IPS-15b (cell line): ENCODE measurements around the gene A4GALT.
A peak's percentile ranks its signal among the peaks of the same experiment; 100 is the strongest.
"Not testable (repeated sequence)": the region's sequence is repeated elsewhere in the genome, so short reads cannot be mapped to it uniquely, and the experiment has no call there.

Experiments used
- H3K27me3 ChIP-seq: one replicate; pipeline ENCODE4 v1.6.1; 2013; ENCODE audit warnings: low read length; ENCODE audit not compliant: control insufficient read depth, insufficient read depth
- H3K36me3 ChIP-seq: one replicate; pipeline ENCODE4 v1.6.1; 2013; ENCODE audit warnings: low read length; ENCODE audit not compliant: control insufficient read depth, insufficient read depth
- H3K4me1 ChIP-seq: one replicate; pipeline ENCODE4 v1.6.1; 2013; ENCODE audit warnings: mild to moderate bottlenecking, low read length; ENCODE audit not compliant: control insufficient read depth, insufficient read depth
- H3K4me3 ChIP-seq: one replicate; pipeline ENCODE4 v1.5.1; 2013; ENCODE audit warnings: low read depth, low read length
- H3K9ac ChIP-seq: one replicate; pipeline ENCODE4 v1.6.1; 2013; ENCODE audit warnings: low read depth, mild to moderate bottlenecking, low read length
- H3K9me3 ChIP-seq: one replicate; pipeline ENCODE4 v1.6.1; 2013; ENCODE audit warnings: mild to moderate bottlenecking, low read length; ENCODE audit not compliant: control insufficient read depth, insufficient read depth

The A4GALT gene

GRCh38 chr22:42673898-42674401 lies 46.7 kb downstream of the A4GALT start:
- no peak overlapping the region for H3K9ac ChIP-seq
- H3K9me3 ChIP-seq = no peaks in the 10 kb centered on the region
- no peaks in the 10 kb centered on the region for H3K4me1 ChIP-seq
- no peak overlapping the region for H3K4me3 ChIP-seq
- H3K36me3 ChIP-seq = no peaks in the 10 kb centered on the region
- no peaks in the 10 kb centered on the region for H3K27me3 ChIP-seq

DNA sequence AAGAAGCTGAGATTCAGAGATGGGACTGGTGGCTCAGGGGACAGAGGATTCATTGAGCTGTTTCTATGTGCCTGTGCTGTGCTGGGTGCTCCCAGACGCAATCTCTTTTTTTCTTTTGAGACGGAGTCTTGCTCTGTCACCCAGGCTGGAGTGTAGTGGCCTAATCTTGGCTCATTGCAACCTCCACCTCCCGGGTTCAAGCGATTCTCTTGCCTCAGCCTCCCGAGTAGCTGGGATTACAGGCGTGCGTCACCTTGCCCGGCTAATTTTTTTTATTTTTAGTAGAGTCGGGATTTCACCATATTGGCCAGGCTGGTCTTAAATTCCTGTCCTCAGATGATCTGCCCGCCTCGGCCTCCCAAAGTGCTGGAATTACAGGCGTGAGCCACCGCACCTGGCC lies 47.6 kb downstream of the A4GALT start:
- not testable (repeated sequence) for H3K27me3 ChIP-seq, H3K36me3 ChIP-seq, H3K4me3 ChIP-seq, H3K9ac ChIP-seq, H3K4me1 ChIP-seq, H3K9me3 ChIP-seq

DNA sequence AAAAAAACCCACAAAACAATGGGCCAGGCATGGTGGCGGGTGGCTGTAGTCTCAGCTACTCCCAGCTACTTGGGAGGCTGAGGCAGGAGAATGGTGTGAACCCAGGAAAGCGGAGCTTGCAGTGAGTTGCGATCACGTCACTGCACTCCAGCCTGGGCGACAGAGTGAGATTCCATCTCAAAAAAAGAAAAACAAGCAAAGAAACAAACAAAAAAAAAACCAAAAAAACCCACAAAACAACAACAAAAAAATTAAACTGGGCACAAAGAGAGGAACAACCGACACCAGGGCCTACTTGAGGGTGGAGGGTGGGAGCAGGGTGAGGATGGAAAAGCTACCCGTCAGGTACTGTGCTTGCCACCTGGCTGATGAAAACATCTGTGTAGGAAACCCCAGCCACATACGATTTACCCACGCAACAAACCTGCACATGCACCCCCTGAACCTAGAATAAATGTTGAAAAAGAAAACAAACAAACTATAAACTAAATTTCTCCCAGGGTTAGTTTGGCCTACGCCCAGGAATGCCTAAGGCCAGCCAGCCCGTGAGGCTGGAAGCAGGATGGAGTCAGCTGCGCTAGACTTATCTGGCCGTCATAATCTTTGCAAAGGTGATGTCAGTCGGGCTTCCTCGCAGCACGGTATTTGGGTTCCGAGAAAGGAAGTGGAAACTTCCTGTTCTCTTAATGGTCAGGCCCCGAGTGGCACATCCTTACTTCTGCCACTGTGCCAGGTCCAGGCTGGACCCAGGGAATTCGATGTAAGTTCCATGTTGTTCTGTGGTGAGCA lies 49.6 kb downstream of the A4GALT start:
- no peaks in the 10 kb centered on the region for H3K36me3 ChIP-seq
- no peaks in the 10 kb centered on the region for H3K4me1 ChIP-seq
- H3K9ac ChIP-seq = no peak overlapping the region
- no peaks in the 10 kb centered on the region for H3K9me3 ChIP-seq
- no peaks in the 10 kb centered on the region for H3K27me3 ChIP-seq
- H3K4me3 ChIP-seq = no peak overlapping the region

DNA sequence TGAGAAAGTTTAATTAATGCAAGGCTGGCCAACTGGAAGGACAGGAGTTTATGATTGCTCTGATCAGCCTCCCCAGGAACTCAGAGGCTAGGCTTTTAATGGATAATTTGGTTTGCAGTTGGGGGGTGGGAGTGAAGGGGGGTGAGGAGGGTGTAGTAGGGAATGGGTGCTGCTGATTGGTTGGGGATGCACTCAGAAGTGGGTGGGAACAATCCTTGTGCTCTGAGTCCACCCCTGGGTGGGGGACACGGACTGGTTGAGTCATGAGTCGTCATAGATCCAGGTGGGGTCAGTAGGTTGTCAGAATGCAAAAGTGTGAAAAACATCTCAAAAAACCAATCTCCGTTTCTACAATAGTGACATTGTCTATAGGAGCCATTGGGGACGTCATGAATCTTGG lies 50.6 kb downstream of the A4GALT start:
- H3K9ac ChIP-seq = no peak overlapping the region
- H3K36me3 ChIP-seq = no peaks in the 10 kb centered on the region
- no peaks in the 10 kb centered on the region for H3K27me3 ChIP-seq
- H3K9me3 ChIP-seq = no peaks in the 10 kb centered on the region
- H3K4me1 ChIP-seq = no peaks in the 10 kb centered on the region
- H3K4me3 ChIP-seq = no peak overlapping the region

GRCh38 chr22:42666393-42666792 lies 54.3 kb downstream of the A4GALT start:
- H3K9ac ChIP-seq, H3K4me3 ChIP-seq, H3K36me3 ChIP-seq, H3K9me3 ChIP-seq, H3K4me1 ChIP-seq, H3K27me3 ChIP-seq: not testable (repeated sequence)

DNA sequence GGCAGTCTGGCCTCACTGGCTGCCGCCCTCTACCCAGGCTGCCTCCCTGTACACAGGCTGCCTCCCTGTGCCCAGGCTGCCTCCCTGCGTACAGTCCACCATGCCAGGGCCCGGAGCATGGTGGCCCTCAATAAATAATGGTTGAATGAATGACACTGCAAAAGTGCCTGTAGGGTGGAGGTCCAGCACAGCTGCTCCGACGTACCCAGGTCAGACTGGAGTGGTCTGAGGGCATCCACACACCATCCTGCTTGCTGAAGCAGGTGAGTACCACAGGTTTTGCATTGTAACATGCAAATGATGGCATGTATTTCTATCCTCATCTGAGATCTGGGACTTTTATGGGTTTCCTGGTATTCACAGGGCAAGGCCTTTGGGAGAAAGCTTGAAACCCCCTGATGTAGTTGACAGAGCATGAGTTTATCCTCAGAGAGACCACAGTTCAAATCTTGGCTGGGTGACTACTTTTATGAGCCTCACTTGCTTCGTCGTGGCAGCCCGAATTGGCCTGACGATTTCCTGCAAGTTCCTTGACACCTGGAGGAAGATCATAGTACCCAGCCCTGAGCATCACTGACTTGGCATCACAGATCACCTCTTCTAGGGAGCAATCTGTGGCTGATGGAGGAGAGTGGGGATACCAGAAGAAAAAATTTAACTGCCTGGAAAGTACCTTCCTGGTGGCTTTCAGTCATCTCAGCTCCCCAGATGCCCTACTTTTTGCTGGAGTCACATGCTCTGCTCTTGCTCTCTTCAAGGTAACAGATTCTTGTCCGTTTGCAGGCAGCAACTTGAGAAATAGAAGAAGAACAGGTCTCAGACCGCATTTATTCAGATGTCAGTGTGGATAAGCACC lies 55.5 kb downstream of the A4GALT start:
- Histone ChIP-seq H3K36me3 (no peaks in the 10 kb centered on the region), H3K4me3 (no peak overlapping the region), H3K27me3 (peaks cover 7% of the 10 kb centered on the region), H3K4me1 (no peaks in the 10 kb centered on the region), H3K9me3 (no peaks in the 10 kb centered on the region), H3K9ac (no peak overlapping the region)

- Histone ChIP-seq H3K27me3 (peaks cover 7% of the 10 kb centered on the region), H3K4me1 (no peaks in the 10 kb centered on the region), H3K36me3 (no peaks in the 10 kb centered on the region), H3K9ac (peak overlapping the region; percentile 70), H3K4me3 (peak overlapping the region; percentile 63), H3K9me3 (no peaks in the 10 kb centered on the region)
Measured at GRCh38 chr22:42661985-42662831, 58.5 kb downstream of the A4GALT start.

DNA sequence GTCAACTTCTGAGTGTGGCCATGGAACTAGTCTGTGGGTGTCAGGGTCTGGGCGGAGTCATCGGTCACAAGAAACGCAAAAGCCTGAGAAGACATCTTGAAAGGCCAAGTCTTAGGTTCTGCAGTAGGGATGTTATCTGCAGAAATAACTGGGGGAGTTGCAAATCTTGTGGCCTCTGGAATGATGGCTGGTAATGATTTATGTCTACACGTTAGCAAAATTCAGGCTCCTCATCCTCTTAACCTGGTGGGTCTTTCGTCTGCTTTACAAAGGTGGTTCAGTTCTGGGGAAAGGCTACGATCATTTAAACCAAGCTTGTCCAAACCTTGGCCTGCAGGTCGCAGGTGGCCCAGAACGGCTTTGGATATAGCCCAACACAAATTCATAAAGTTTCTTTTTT lies 64.1 kb downstream of the A4GALT start:
- Histone ChIP-seq H3K4me1 (no peaks in the 10 kb centered on the region), H3K9me3 (no peaks in the 10 kb centered on the region), H3K36me3 (no peaks in the 10 kb centered on the region), H3K4me3 (no peak overlapping the region), H3K27me3 (no peaks in the 10 kb centered on the region), H3K9ac (no peak overlapping the region)

GRCh38 chr22:42655693-42656092 lies 65.0 kb downstream of the A4GALT start:
- no peaks in the 10 kb centered on the region for H3K27me3 ChIP-seq
- no peaks in the 10 kb centered on the region for H3K4me1 ChIP-seq
- no peaks in the 10 kb centered on the region for H3K9me3 ChIP-seq
- H3K4me3 ChIP-seq = no peak overlapping the region
- H3K9ac ChIP-seq = no peak overlapping the region
- no peaks in the 10 kb centered on the region for H3K36me3 ChIP-seq

DNA sequence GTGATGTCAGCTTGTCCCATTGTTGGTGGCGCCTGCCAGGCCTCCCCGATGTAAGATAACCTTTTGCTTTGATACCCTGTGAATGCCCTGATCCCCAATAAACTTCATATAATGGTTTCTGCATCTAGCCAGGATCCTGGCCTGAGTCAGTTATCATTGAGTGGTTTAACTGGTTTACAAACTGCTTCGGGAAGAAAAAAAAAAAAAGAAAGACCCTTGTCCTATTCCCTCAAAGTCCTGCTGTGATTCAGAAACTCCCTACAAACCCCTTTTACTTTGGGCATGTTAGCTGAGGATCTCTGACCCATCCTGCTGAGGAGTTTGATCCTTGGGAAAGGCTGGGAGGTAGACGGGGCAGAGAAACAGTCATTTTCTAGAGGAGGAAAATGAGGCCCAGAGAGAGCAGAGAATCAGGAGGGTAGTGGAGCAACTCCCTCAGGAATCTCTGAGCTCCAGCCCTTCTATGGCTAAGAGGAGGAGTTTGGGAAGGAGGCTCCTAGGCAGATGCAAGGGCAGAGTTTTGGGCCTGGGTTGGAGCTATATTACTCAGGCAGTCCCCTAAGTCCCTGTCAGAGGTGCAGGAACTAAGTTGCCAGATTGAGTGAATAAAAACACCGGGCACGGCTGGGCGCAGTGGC lies 66.1 kb downstream of the A4GALT start:
- no peaks in the 10 kb centered on the region for H3K27me3 ChIP-seq
- H3K36me3 ChIP-seq = no peaks in the 10 kb centered on the region
- H3K4me3 ChIP-seq = no peak overlapping the region
- no peaks in the 10 kb centered on the region for H3K4me1 ChIP-seq
- H3K9me3 ChIP-seq = no peaks in the 10 kb centered on the region
- no peak overlapping the region for H3K9ac ChIP-seq

DNA sequence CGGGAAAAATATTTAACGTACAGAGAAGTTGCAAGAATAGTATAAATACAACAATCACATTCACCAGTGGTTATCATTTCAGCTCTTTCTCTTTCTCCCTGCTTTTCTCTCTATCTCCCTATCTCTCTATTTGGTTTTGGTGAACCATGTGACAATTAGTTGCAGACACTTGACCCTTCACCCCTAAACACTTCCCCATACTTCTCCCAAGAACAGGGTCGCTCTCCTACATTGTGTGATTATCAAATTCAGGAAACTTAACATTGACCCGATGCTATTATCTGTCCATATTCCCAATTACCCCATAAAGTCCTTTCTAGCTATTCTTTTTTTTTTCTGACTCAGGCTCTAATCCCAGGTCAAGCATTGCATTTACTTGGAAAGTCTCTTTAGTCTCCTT lies 66.7 kb downstream of the A4GALT start:
- Histone ChIP-seq H3K9ac (no peak overlapping the region), H3K4me1 (no peaks in the 10 kb centered on the region), H3K27me3 (no peaks in the 10 kb centered on the region), H3K36me3 (no peaks in the 10 kb centered on the region), H3K9me3 (no peaks in the 10 kb centered on the region), H3K4me3 (no peak overlapping the region)
